CD4-positive, alpha-beta T cell treated with Interferon alpha-2 for 1 hour (primary cell): ENCODE data around the gene BAZ1A.
A peak's percentile ranks its signal among the peaks of the same experiment; 100 is the strongest.

Experiments used
- DNase-seq, 2 donors: peaks; one replicate each; pipeline ENCODE4 v3.0.0-alpha.2; 2020 to 2022

The BAZ1A gene

GRCh38 chr14:34875031-34875922, at the start of gene BAZ1A:
Gene BAZ1A (minus strand): TSS chr14:34875360. CDS start chr14:34874604, 756 bp downstream.
- peak; percentile 57 to 80 for DNase-seq

GRCh38 chr14:34920339-34920738, 45.2 kb upstream of the BAZ1A start:
- no peak for DNase-seq

- no peak for DNase-seq
Observed at GRCh38 chr14:34913619-34914018, 38.5 kb upstream of the BAZ1A start.

GRCh38 chr14:34912966-34913365, 37.8 kb upstream of the BAZ1A start:
- no peak for DNase-seq

GRCh38 chr14:34912182-34912581, 37.0 kb upstream of the BAZ1A start:
- DNase-seq, result no peak

GRCh38 chr14:34911209-34912150, 36.3 kb upstream of the BAZ1A start:
- no peak for DNase-seq

- DNase-seq, result no peak
Observed at GRCh38 chr14:34906287-34906686, 31.1 kb upstream of the BAZ1A start.

- no peak for DNase-seq
Observed at GRCh38 chr14:34895277-34895676, 20.1 kb upstream of the BAZ1A start.

GRCh38 chr14:34890937-34891336, 15.8 kb upstream of the BAZ1A start:
- DNase-seq, result no peak

- DNase-seq, result no peak
Observed at GRCh38 chr14:34888186-34888585, 13.0 kb upstream of the BAZ1A start.

- no peak for DNase-seq
Observed at GRCh38 chr14:34883954-34884353, 8.8 kb upstream of the BAZ1A start.

- DNase-seq, result peak in 1 of 2 donors; percentile 36
Observed at GRCh38 chr14:34874386-34875030, 652 bp downstream of the BAZ1A start.

GRCh38 chr14:34873589-34874385, 1.4 kb downstream of the BAZ1A start:
- DNase-seq, result peak; percentile 90 to 92

GRCh38 chr14:34872822-34873588, 2.2 kb downstream of the BAZ1A start:
- DNase-seq, result peak in 1 of 2 donors; percentile 14

- DNase-seq, result no peak
Observed at GRCh38 chr14:34867199-34867598, 8.0 kb downstream of the BAZ1A start.

- no peak for DNase-seq
Observed at GRCh38 chr14:34865889-34866574, 9.1 kb downstream of the BAZ1A start.

GRCh38 chr14:34863844-34864243, 11.3 kb downstream of the BAZ1A start:
- DNase-seq, result no peak

- DNase-seq, result no peak
Observed at GRCh38 chr14:34858765-34859164, 16.4 kb downstream of the BAZ1A start.

- peak; percentile 16 to 56 for DNase-seq
Observed at GRCh38 chr14:34857689-34858449, 17.3 kb downstream of the BAZ1A start.

GRCh38 chr14:34853041-34853440, 22.1 kb downstream of the BAZ1A start:
- no peak for DNase-seq
